Parathyroid adenoma (tissue), 2 donors: Measurements from ENCODE around the gene DUS1L.
"Not testable (repeated sequence)": the region's sequence is repeated elsewhere in the genome, so short reads cannot be mapped to it uniquely, and the experiment has no call there.

Experiments
- H2AFZ ChIP-seq: fragments of 300-600 bp; sonication (generic); one replicate; pipeline ENCODE4 v1.7.0; 2017; ENCODE audit warnings: antibody characterized with exemption, mild to moderate bottlenecking
- H3K27ac ChIP-seq: fragments of 300-600 bp; sonication (generic); one replicate; pipeline ENCODE4 v1.7.0; 2017
- H3K27me3 ChIP-seq: fragments of 300-600 bp; sonication (generic); one replicate; pipeline ENCODE4 v1.7.0; 2017; ENCODE audit warnings: low read length; ENCODE audit not compliant: control insufficient read depth, insufficient read depth
- H3K36me3 ChIP-seq: fragments of 300-600 bp; sonication (generic); one replicate; pipeline ENCODE4 v1.7.0; 2017; ENCODE audit warnings: low read length; ENCODE audit not compliant: control insufficient read depth, insufficient read depth
- H3K4me1 ChIP-seq: fragments of 300-600 bp; sonication (generic); one replicate; pipeline ENCODE4 v1.7.0; 2017; ENCODE audit warnings: control low read depth
- H3K4me2 ChIP-seq: fragments of 300-600 bp; sonication (generic); one replicate; pipeline ENCODE4 v1.7.0; 2017; ENCODE audit warnings: low read length
- H3K4me3 ChIP-seq: fragments of 300-600 bp; sonication (generic); one replicate; pipeline ENCODE4 v1.7.0; 2017; ENCODE audit warnings: low read depth, low read length
- H3K79me2 ChIP-seq: fragments of 300-600 bp; sonication (generic); one replicate; pipeline ENCODE4 v1.7.0; 2017; ENCODE audit warnings: control low read depth
- H3K9ac ChIP-seq: fragments of 300-600 bp; sonication (generic); one replicate; pipeline ENCODE4 v1.7.0; 2017; ENCODE audit warnings: mild to moderate bottlenecking
- H3K9me3 ChIP-seq: fragments of 300-600 bp; sonication (generic); one replicate; pipeline ENCODE4 v1.7.0; 2017; ENCODE audit warnings: low read length; ENCODE audit not compliant: control insufficient read depth
- CTCF ChIP-seq: fragments of 300-600 bp; sonication (generic); IDR thresholded peaks from one replicate; pipeline ENCODE4 v1.7.0; 2017; ENCODE audit warnings: antibody characterized with exemption, mild to moderate bottlenecking
- donor health status: primary hyperparathyroidism.

The DUS1L gene

DNA sequence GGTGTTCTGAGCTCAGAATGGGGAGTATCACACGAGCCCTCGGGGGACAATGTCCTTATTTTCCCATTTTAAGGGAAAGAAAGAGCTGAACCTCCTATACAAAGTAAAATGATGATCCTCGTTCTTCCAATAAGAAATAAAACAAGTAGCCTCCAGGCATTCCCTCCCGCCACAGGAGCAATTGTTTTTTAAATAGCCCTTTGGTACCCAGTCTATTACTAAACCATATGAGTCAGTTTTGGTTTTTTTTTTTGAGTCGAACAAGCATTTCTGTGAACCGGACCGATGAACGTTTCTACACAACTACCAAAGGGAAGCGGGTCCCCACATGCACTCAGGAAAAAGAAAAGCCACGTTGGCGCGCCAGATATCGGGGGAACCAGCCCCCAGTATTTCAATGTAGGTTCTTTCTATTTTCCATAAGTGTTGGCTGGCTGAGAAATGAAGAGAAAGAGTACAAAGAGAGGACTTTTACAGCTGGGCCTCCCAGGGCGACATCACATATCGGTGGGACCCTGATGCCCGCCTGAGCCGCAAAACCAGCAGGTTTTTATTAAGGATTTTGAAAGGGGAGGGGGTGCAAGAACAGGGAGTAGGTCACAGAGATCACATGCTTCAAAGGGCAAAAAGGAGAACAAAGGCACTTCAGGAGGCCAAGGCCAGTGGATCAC, 24.3 kb downstream of the DUS1L start:
- Histone ChIP-seq H2AFZ (no peak overlapping the region), H3K79me2 (no peaks in the 10 kb centered on the region)

DNA sequence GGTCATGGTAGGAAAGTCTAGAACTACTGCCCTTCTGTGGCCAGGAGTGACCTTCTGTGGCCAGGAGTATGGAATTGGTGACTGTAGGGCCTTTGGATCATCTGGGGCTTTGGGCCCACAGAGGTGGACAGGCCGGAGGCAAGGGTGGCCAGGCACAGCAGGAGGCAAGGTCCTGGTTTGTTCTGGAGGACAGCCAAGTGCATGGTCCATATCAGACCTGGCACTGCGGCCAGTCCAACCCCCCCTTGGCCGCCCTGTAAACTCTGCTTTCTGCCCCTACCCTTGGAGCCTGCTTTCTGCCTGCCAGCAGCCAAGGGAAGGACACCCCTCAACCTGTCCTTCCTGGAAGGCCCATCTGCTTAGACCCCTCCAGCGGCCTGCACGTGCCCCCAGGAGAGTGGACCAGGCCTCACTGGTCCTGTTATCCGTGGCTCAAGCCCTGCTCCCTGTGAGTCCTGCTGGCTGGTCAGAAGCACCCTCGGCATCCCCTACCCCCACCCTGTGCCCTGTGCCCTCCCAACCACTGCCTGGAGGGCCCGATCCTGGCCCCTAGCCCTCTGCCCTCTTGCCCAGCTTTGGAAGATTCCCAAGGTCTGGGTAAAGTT, 25.8 kb downstream of the DUS1L start:
- no peak overlapping the region for H2AFZ ChIP-seq
- no peaks in the 10 kb centered on the region for H3K36me3 ChIP-seq
- no peaks in the 10 kb centered on the region for H3K27me3 ChIP-seq
- H3K27ac ChIP-seq, result no peak overlapping the region
- H3K9me3 ChIP-seq, result no peaks in the 10 kb centered on the region
- TF ChIP-seq CTCF, result no peak
- H3K9ac ChIP-seq, result no peak overlapping the region
- H3K4me3 ChIP-seq, result no peak overlapping the region
- no peak overlapping the region for H3K4me2 ChIP-seq
- no peaks in the 10 kb centered on the region for H3K79me2 ChIP-seq
- peaks cover 4% of the 10 kb centered on the region for H3K4me1 ChIP-seq

More for the DNA sequence above, 24.3 kb downstream of the DUS1L start:
- no peak overlapping the region for H3K9ac ChIP-seq
- no peaks in the 10 kb centered on the region for H3K9me3 ChIP-seq
- TF ChIP-seq CTCF, result no peak
- no peak overlapping the region for H3K27ac ChIP-seq
- H3K4me1 ChIP-seq, result peaks cover 4% of the 10 kb centered on the region
- H3K36me3 ChIP-seq, result no peaks in the 10 kb centered on the region
- no peak overlapping the region for H3K4me2 ChIP-seq
- no peak overlapping the region for H3K4me3 ChIP-seq
- H3K27me3 ChIP-seq, result no peaks in the 10 kb centered on the region

DNA sequence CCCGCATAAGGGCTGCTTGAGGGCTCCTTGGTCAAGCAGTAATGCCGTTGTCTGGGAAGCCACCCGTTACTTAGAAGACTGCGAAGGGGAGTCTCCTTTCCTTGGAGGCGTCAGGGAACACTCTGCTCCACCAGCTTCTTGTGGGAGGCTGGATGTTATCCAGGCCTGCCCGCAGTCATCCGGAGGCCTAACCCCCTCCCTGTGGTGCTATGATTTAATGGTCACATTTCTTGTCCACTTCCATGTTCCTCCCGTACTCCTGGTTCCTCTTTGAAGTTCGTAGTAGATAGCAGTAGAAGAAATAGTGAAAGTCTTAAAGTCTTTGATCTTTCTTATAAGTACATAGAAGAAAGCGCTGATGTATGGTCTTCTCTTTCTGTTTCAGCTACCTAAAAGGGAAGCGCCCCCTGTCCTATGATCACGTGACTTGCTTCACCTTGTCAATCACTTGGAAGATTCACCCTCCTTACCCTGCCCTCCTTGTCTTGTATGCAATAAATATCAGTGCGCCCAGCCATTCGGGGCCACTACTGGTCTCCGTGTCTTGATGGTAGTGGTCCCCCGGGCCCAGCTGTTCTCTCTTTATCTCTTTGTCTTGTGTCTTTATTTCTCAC, 26.7 kb downstream of the DUS1L start:
- not testable (repeated sequence) for H3K9me3 ChIP-seq, H2AFZ ChIP-seq, H3K79me2 ChIP-seq, H3K27me3 ChIP-seq, H3K4me3 ChIP-seq, H3K4me1 ChIP-seq, H3K27ac ChIP-seq, H3K9ac ChIP-seq, H3K4me2 ChIP-seq, H3K36me3 ChIP-seq

- peak overlapping the region; percentile 95 for H3K4me2 ChIP-seq
- no peak for TF ChIP-seq CTCF
- H2AFZ ChIP-seq, result peak overlapping the region; percentile 71
- no peaks in the 10 kb centered on the region for H3K27me3 ChIP-seq
- H3K79me2 ChIP-seq, result no peaks in the 10 kb centered on the region
- H3K9me3 ChIP-seq, result no peaks in the 10 kb centered on the region
- no peaks in the 10 kb centered on the region for H3K36me3 ChIP-seq
- no peak overlapping the region for H3K9ac ChIP-seq
- peak overlapping the region; percentile 87 for H3K4me3 ChIP-seq
- H3K27ac ChIP-seq, result peak overlapping the region; percentile 86
- peaks cover 4% of the 10 kb centered on the region for H3K4me1 ChIP-seq
Observed at GRCh38 chr17:82037889-82038195, 27.8 kb downstream of the DUS1L start.

- Histone ChIP-seq H3K4me1 (peaks cover 4% of the 10 kb centered on the region), H3K4me2 (peak within 1 kb of the TSS; percentile 95), H2AFZ (peak within 1 kb of the TSS; percentile 71), H3K27me3 (no peaks in the 10 kb centered on the region), H3K79me2 (no peaks in the 10 kb centered on the region), H3K36me3 (no peaks in the 10 kb centered on the region), H3K27ac (peak within 1 kb of the TSS; percentile 86), H3K9me3 (no peaks in the 10 kb centered on the region), H3K9ac (peak within 1 kb of the TSS; percentile 84), H3K4me3 (peak within 1 kb of the TSS; percentile 87)
- TF ChIP-seq CTCF, result peak; percentile 88
Observed at GRCh38 chr17:82037092-82037888, 28.3 kb downstream of the DUS1L start, which contains the start of gene DCXR. Gene DCXR (minus strand): TSS chr17:82037697. CDS start chr17:82037682, 15 bp downstream.
